Measurements from ENCODE around the gene SMIM1.

The SMIM1 gene

GRCh38 chr1:3767328-3767925 is 5.1 kb upstream of the SMIM1 start:
- Histone ChIP-seq H3K27me3 (ENCODE audit: control insufficient read depth, insufficient read depth, low read length) (no peaks in the 10 kb centered on the region), H3K27ac (no peak overlapping the region), H3K4me3 (ENCODE audit: low read depth, low read length) (no peak overlapping the region), H3K4me1 (no peaks in the 10 kb centered on the region), H3K4me2 (ENCODE audit: low read length) (no peak overlapping the region), H3K9me3 (ENCODE audit: control insufficient read depth, low read length) (no peaks in the 10 kb centered on the region), H2AFZ (no peak overlapping the region), H3K36me3 (ENCODE audit: control insufficient read depth, insufficient read depth, low read length) (no peaks in the 10 kb centered on the region), H3K9ac (no peak overlapping the region), H3K79me2 (no peaks in the 10 kb centered on the region)
- TF ChIP-seq CTCF (IDR thresholded peaks at IDR 0.05): no peak

GRCh38 chr1:3768811-3769390 is 3.6 kb upstream of the SMIM1 start:
- Histone ChIP-seq H2AFZ (no peak overlapping the region), H3K9me3 (ENCODE audit: control insufficient read depth, low read length) (no peaks in the 10 kb centered on the region), H3K36me3 (ENCODE audit: control insufficient read depth, insufficient read depth, low read length) (no peaks in the 10 kb centered on the region), H3K4me2 (ENCODE audit: low read length) (no peak overlapping the region), H3K4me1 (no peaks in the 10 kb centered on the region), H3K27me3 (ENCODE audit: control insufficient read depth, insufficient read depth, low read length) (no peaks in the 10 kb centered on the region), H3K9ac (no peak overlapping the region), H3K79me2 (no peaks in the 10 kb centered on the region), H3K27ac (no peak overlapping the region), H3K4me3 (ENCODE audit: low read depth, low read length) (no peak overlapping the region)
- no peak for TF ChIP-seq CTCF (IDR thresholded peaks at IDR 0.05)

GRCh38 chr1:3770047-3770765 is 2.3 kb upstream of the SMIM1 start:
- H3K9ac ChIP-seq: no peak overlapping the region
- H3K79me2 ChIP-seq: no peaks in the 10 kb centered on the region
- no peaks in the 10 kb centered on the region for H3K36me3 ChIP-seq (ENCODE audit: control insufficient read depth, insufficient read depth, low read length)
- no peaks in the 10 kb centered on the region for H3K4me1 ChIP-seq
- no peak overlapping the region for H3K4me2 ChIP-seq (ENCODE audit: low read length)
- no peaks in the 10 kb centered on the region for H3K9me3 ChIP-seq (ENCODE audit: control insufficient read depth, low read length)
- H2AFZ ChIP-seq: no peak overlapping the region
- H3K27ac ChIP-seq: no peak overlapping the region
- TF ChIP-seq CTCF (IDR thresholded peaks at IDR 0.05): no peak
- no peaks in the 10 kb centered on the region for H3K27me3 ChIP-seq (ENCODE audit: control insufficient read depth, insufficient read depth, low read length)
- H3K4me3 ChIP-seq (ENCODE audit: low read depth, low read length): no peak overlapping the region

- peak overlapping the region; percentile 58 for H3K4me3 ChIP-seq (ENCODE audit: low read depth, low read length)
- H3K4me1 ChIP-seq: no peaks in the 10 kb centered on the region
- H3K9me3 ChIP-seq (ENCODE audit: control insufficient read depth, low read length): no peaks in the 10 kb centered on the region
- H3K9ac ChIP-seq: no peak overlapping the region
- H2AFZ ChIP-seq: peak overlapping the region; percentile 72
- H3K36me3 ChIP-seq (ENCODE audit: control insufficient read depth, insufficient read depth, low read length): no peaks in the 10 kb centered on the region
- H3K79me2 ChIP-seq: no peaks in the 10 kb centered on the region
- TF ChIP-seq CTCF (IDR thresholded peaks at IDR 0.05): no peak
- H3K27me3 ChIP-seq (ENCODE audit: control insufficient read depth, insufficient read depth, low read length): no peaks in the 10 kb centered on the region
- H3K27ac ChIP-seq: no peak overlapping the region
- peak overlapping the region; percentile 71 for H3K4me2 ChIP-seq (ENCODE audit: low read length)
Measured at GRCh38 chr1:3771108-3772026, 1.2 kb upstream of the SMIM1 start.
